ENCODE measurements around the gene ITFG1.
"Not testable (repeated sequence)": the region's sequence is repeated elsewhere in the genome, so short reads cannot be mapped to it uniquely, and the experiment has no call there.

ITFG1 gene

GRCh38 chr16:47197536-47198179 is 263.2 kb downstream of the ITFG1 start:
- DNase-seq (ENCODE audit: low read depth, low spot score), result no peak
- TF ChIP-seq EZH2 (IDR thresholded peaks at IDR 0.05) (no peak), FOXP2 (optimal IDR thresholded peaks at IDR 0.05; ENCODE audit: control extremely low read depth, extremely low read length, insufficient read depth) (no peak), POLR2AphosphoS5 (IDR thresholded peaks at IDR 0.05; ENCODE audit: borderline replicate concordance, low read depth, low read length) (no peak)
- no peak overlapping the region for H3K4me3 ChIP-seq
- H3K9ac ChIP-seq (ENCODE audit: insufficient read length), result no peak overlapping the region
- H3K9me3 ChIP-seq (ENCODE audit: low read depth, low read length), result no peaks in the 10 kb centered on the region
- H3K27ac ChIP-seq, result no peak overlapping the region
- H3K36me3 ChIP-seq (ENCODE audit: insufficient read depth, low read length), result no peaks in the 10 kb centered on the region

GRCh38 chr16:47196457-47196856 is 264.4 kb downstream of the ITFG1 start:
- Histone ChIP-seq H3K9ac (ENCODE audit: insufficient read length) (no peak overlapping the region), H3K4me3 (no peak overlapping the region), H3K27ac (no peak overlapping the region), H3K36me3 (ENCODE audit: insufficient read depth, low read length) (no peaks in the 10 kb centered on the region), H3K9me3 (ENCODE audit: low read depth, low read length) (no peaks in the 10 kb centered on the region)
- no peak for DNase-seq (ENCODE audit: low read depth, low spot score)
- TF ChIP-seq EZH2 (IDR thresholded peaks at IDR 0.05), result no peak
- no peak for TF ChIP-seq FOXP2 (optimal IDR thresholded peaks at IDR 0.05; ENCODE audit: control extremely low read depth, extremely low read length, insufficient read depth)
- TF ChIP-seq POLR2AphosphoS5 (IDR thresholded peaks at IDR 0.05; ENCODE audit: borderline replicate concordance, low read depth, low read length), result no peak

GRCh38 chr16:47182318-47182717 is 278.5 kb downstream of the ITFG1 start:
- Histone ChIP-seq H3K9me3 (ENCODE audit: low read depth, low read length) (no peaks in the 10 kb centered on the region), H3K27ac (no peak overlapping the region), H3K4me3 (no peak overlapping the region), H3K9ac (ENCODE audit: insufficient read length) (no peak overlapping the region), H3K36me3 (ENCODE audit: insufficient read depth, low read length) (no peaks in the 10 kb centered on the region)
- TF ChIP-seq EZH2 (IDR thresholded peaks at IDR 0.05) (no peak), FOXP2 (optimal IDR thresholded peaks at IDR 0.05; ENCODE audit: control extremely low read depth, extremely low read length, insufficient read depth) (no peak), POLR2AphosphoS5 (IDR thresholded peaks at IDR 0.05; ENCODE audit: borderline replicate concordance, low read depth, low read length) (no peak)
- no peak for DNase-seq (ENCODE audit: low read depth, low spot score)

- not testable (repeated sequence) for H3K4me3 ChIP-seq; H3K27ac ChIP-seq; H3K9ac ChIP-seq (ENCODE audit: insufficient read length); H3K36me3 ChIP-seq (ENCODE audit: insufficient read depth, low read length); H3K9me3 ChIP-seq (ENCODE audit: low read depth, low read length); DNase-seq (ENCODE audit: low read depth, low spot score)
These were observed 279.8 kb downstream of the ITFG1 start for GRCh38 chr16:47181066-47181465.

- H3K36me3 ChIP-seq (ENCODE audit: insufficient read depth, low read length), result no peaks in the 10 kb centered on the region
- DNase-seq (ENCODE audit: low read depth, low spot score), result no peak
These were observed 280.8 kb downstream of the ITFG1 start for GRCh38 chr16:47180073-47180472.

GRCh38 chr16:47175152-47175551 is 285.7 kb downstream of the ITFG1 start:
- DNase-seq (ENCODE audit: low read depth, low spot score), result no peak
- Histone ChIP-seq H3K36me3 (ENCODE audit: insufficient read depth, low read length) (no peaks in the 10 kb centered on the region), H3K27ac (no peak overlapping the region), H3K4me3 (no peak overlapping the region), H3K9ac (ENCODE audit: insufficient read length) (no peak overlapping the region), H3K9me3 (ENCODE audit: low read depth, low read length) (no peaks in the 10 kb centered on the region)
- TF ChIP-seq POLR2AphosphoS5 (IDR thresholded peaks at IDR 0.05; ENCODE audit: borderline replicate concordance, low read depth, low read length), result no peak
- TF ChIP-seq EZH2 (IDR thresholded peaks at IDR 0.05), result no peak
- no peak for TF ChIP-seq FOXP2 (optimal IDR thresholded peaks at IDR 0.05; ENCODE audit: control extremely low read depth, extremely low read length, insufficient read depth)

More at GRCh38 chr16:47180073-47180472, 280.8 kb downstream of the ITFG1 start:
- no peaks in the 10 kb centered on the region for H3K9me3 ChIP-seq (ENCODE audit: low read depth, low read length)
- H3K4me3 ChIP-seq, result no peak overlapping the region
- H3K9ac ChIP-seq (ENCODE audit: insufficient read length), result no peak overlapping the region
- no peak overlapping the region for H3K27ac ChIP-seq
- TF ChIP-seq EZH2 (IDR thresholded peaks at IDR 0.05), result no peak
- TF ChIP-seq FOXP2 (optimal IDR thresholded peaks at IDR 0.05; ENCODE audit: control extremely low read depth, extremely low read length, insufficient read depth), result no peak
- TF ChIP-seq POLR2AphosphoS5 (IDR thresholded peaks at IDR 0.05; ENCODE audit: borderline replicate concordance, low read depth, low read length), result no peak

- H3K27ac ChIP-seq, result no peak overlapping the region
- no peak overlapping the region for H3K4me3 ChIP-seq
- no peak for DNase-seq (ENCODE audit: low read depth, low spot score)
- no peaks in the 10 kb centered on the region for H3K36me3 ChIP-seq (ENCODE audit: insufficient read depth, low read length)
- no peak overlapping the region for H3K9ac ChIP-seq (ENCODE audit: insufficient read length)
- TF ChIP-seq FOXP2 (optimal IDR thresholded peaks at IDR 0.05; ENCODE audit: control extremely low read depth, extremely low read length, insufficient read depth) (no peak), EZH2 (IDR thresholded peaks at IDR 0.05) (no peak), POLR2AphosphoS5 (IDR thresholded peaks at IDR 0.05; ENCODE audit: borderline replicate concordance, low read depth, low read length) (no peak)
- H3K9me3 ChIP-seq (ENCODE audit: low read depth, low read length), result no peaks in the 10 kb centered on the region
These were observed 298.0 kb downstream of the ITFG1 start for GRCh38 chr16:47162670-47163420.

- no peak overlapping the region for H3K27ac ChIP-seq
- TF ChIP-seq POLR2AphosphoS5 (IDR thresholded peaks at IDR 0.05; ENCODE audit: borderline replicate concordance, low read depth, low read length), result no peak
- TF ChIP-seq FOXP2 (optimal IDR thresholded peaks at IDR 0.05; ENCODE audit: control extremely low read depth, extremely low read length, insufficient read depth), result no peak
- TF ChIP-seq EZH2 (IDR thresholded peaks at IDR 0.05), result no peak
These were observed 299.4 kb downstream of the ITFG1 start for GRCh38 chr16:47161464-47161863.

More at GRCh38 chr16:47161464-47161863, 299.4 kb downstream of the ITFG1 start:
- no peak for DNase-seq (ENCODE audit: low read depth, low spot score)
- no peak overlapping the region for H3K9ac ChIP-seq (ENCODE audit: insufficient read length)
- no peaks in the 10 kb centered on the region for H3K9me3 ChIP-seq (ENCODE audit: low read depth, low read length)
- no peak overlapping the region for H3K4me3 ChIP-seq
- H3K36me3 ChIP-seq (ENCODE audit: insufficient read depth, low read length), result no peaks in the 10 kb centered on the region

All from SK-N-MC (cell line).